GM12875 (cell line): ENCODE data around the gene DPH2.

Source experiments
- H3K4me3 ChIP-seq: one replicate; pipeline ENCODE4 v1.5.1; 2011; ENCODE audit warnings: low read depth, low read length, control low read depth
- CTCF ChIP-seq: IDR thresholded peaks from 2 replicates; pipeline ENCODE4 v1.5.1; 2011; ENCODE audit warnings: low read depth, mild to moderate bottlenecking, control low read depth, inconsistent platforms, low read length, moderate library complexity, borderline replicate concordance; ENCODE audit not compliant: insufficient read depth

The DPH2 gene

DNA sequence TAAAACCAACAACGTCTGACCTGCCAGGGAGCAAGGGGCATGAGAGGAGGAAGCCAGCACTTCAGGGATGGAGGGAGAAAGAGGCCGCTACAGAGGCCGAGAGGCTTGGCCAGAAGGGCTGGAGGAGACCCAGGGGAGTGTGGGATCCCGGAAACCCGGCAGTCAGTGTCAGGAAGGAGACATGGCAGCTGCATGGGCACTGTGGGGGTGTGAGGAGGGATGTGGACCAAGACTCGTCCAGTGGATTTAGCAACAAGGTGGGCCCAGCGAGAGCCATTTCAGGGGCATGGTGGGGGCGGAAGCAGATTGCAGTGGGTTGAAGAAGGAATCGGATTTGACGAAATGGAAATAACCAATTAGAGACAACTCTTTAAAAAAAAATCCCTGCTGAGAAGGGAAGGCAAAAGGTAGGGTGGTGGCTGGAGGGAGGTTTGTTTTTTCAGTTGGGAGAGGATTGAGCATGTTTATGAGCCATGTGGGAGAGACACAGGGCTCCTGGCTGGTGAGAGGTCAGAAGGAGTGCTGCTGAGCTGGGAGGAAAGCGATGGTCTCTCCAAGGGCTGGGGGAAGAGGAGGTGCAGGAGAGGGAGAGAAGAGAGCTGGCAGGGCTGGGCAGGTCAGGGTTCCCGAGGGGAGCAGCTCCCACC lies 13.6 kb downstream of the DPH2 start:
- TF ChIP-seq CTCF = no peak
- H3K4me3 ChIP-seq = no peak overlapping the region

DNA sequence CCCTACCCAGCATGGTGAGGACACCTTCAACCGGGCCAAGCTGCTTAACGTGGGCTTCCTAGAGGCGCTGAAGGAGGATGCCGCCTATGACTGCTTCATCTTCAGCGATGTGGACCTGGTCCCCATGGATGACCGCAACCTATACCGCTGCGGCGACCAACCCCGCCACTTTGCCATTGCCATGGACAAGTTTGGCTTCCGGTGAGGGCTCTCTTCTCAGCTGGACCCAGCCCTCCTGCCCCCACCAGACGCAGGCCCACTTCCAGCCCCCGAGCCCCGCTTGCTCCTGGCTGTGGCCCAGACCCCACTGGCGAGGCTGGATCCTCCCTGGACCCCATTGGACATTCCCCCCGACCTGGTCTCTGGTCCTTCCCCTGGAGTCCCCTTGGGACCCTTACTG lies 15.0 kb downstream of the DPH2 start:
- TF ChIP-seq CTCF = no peak
- no peak overlapping the region for H3K4me3 ChIP-seq

DNA sequence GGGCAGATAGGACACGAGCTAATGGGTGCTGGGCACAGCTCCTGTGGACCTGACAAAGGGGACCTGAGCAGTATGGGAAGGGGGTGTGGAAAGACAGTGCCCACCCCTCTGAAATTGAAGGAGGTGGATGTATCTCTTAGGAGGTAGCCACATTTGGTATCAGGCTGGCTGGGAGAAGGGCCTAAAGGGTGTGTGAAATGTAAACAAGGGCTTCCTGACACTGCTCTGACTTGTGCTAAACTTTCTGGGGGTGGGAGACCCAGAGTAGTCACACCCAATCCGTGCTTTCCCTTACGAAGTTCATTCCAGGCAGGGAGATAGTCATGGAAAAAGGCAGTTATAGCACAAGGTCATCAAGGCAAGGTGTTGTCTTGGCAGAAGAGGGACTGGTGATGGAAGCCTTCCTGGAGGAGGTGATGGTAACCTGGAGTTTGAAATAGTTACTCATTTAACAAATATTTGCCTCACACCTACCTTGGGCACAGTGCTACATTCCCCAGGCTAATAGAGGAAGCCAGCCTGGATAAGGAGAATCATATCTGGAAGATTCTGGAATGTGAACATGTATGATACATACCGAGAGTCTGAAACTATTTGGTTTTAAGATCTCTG lies 16.3 kb downstream of the DPH2 start:
- TF ChIP-seq CTCF = no peak

DNA sequence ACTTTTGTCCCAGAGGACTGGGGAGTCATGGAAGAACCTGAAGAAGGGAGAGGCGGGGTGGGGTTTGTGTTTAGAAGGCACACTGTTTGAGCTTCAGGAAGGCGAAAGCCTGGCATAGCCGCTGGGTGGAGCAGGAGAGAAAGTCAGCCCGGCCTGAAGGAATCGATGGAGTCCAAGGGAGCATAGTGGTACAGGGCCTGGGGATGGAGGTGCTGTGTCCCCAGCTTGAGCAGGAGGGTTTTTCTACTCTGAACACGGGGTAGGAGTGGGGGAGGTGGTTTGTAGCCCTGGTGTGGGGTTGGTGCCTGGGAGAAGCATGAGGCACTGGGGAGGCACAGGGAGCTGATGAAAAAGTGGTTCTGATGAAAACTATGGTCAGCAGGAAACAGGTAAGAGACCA lies 16.9 kb downstream of the DPH2 start:
- TF ChIP-seq CTCF = no peak
- H3K4me3 ChIP-seq = no peak overlapping the region

More for the DNA sequence above, 16.3 kb downstream of the DPH2 start:
- no peak overlapping the region for H3K4me3 ChIP-seq

GRCh38 chr1:43987159-43987902 lies 17.5 kb downstream of the DPH2 start:
- no peak for TF ChIP-seq CTCF
- no peak overlapping the region for H3K4me3 ChIP-seq

DNA sequence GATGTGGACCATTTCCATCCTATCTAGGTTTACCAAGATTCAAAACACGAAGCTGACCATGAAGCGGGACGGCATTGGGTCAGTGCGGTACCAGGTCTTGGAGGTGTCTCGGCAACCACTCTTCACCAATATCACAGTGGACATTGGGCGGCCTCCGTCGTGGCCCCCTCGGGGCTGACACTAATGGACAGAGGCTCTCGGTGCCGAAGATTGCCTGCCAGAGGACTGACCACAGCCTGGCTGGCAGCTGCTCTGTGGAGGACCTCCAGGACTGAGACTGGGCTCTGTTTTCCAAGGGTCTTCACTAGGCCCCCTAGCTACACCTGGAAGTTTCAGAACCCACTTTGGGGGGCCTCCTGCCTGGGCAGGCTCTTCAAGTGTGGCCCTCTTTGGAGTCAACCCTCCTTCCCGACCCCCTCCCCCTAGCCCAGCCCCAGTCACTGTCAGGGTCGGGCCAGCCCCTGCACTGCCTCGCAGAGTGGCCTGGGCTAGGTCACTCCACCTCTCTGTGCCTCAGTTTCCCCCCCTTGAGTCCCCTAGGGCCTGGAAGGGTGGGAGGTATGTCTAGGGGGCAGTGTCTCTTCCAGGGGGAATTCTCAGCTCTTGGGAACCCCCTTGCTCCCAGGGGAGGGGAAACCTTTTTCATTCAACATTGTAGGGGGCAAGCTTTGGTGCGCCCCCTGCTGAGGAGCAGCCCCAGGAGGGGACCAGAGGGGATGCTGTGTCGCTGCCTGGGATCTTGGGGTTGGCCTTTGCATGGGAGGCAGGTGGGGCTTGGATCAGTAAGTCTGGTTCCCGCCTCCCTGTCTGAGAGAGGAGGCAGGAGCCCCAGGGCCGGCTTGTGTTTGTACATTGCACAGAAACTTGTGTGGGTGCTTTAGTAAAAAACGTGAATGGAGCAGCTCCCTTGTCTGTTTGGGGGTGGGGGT lies 20.7 kb downstream of the DPH2 start:
- TF ChIP-seq CTCF = no peak
- H3K4me3 ChIP-seq = peak overlapping the region; percentile 69
